ENCODE data around the gene NAA38. TPM values are rescaled to one million over a fixed set of nuclear protein-coding genes. Genes with fewer than 3 reads are reported as not detected.

The NAA38 gene
- total and polyA plus RNA-seq, 2 experiments from 2014 or later, result 17.1 to 74.8 TPM

GRCh38 chr17:7862692-7863437, 5.5 kb upstream of the NAA38 start:
- DNase-seq (ENCODE audit: low spot score), result peak; percentile 91
- H3K4me3 ChIP-seq, result no peak overlapping the region
- H3K27ac Mint-ChIP-seq, result no peak overlapping the region

More at GRCh38 chr17:7862692-7863437, 5.5 kb upstream of the NAA38 start:
- peak; percentile 11; the same call in 1 of the 3 replicates for ATAC-seq
- Mint-ChIP-seq H3K4me1 (peaks cover 12% of the 10 kb centered on the region), H3K27me3 (ENCODE audit: insufficient read depth, low read depth, poor library complexity) (peaks cover 1% of the 10 kb centered on the region), H3K36me3 (ENCODE audit: low read depth) (peaks cover 9% of the 10 kb centered on the region), H3K4me3 (no peak overlapping the region; the same call in 2 of the 3 replicates), H3K9me3 (no peaks in the 10 kb centered on the region; the same call in 2 of the 3 replicates)
- Histone ChIP-seq H3K9me2 (ENCODE audit: insufficient read depth) (no peaks in the 10 kb centered on the region), H3K27ac (ENCODE audit: low read depth) (no peak overlapping the region), H3K4me1 (ENCODE audit: insufficient read depth) (peaks cover 10% of the 10 kb centered on the region), H3F3A (replicated peaks; ENCODE audit: low read depth) (0 out of 2 replicates have a peak, but pooled peaks cover 3% of the 10 kb centered on the region), H3K27me3 (ENCODE audit: insufficient read depth) (no peaks in the 10 kb centered on the region), H2AFZ (no peak overlapping the region), H3K36me3 (ENCODE audit: insufficient read depth) (no peaks in the 10 kb centered on the region), H4K20me1 (replicated peaks; ENCODE audit: insufficient read depth) (peaks cover 10% of the 10 kb centered on the region), H3K4me2 (no peak overlapping the region), H3K79me2 (replicated peaks; ENCODE audit: insufficient read depth) (peaks cover 7% of the 10 kb centered on the region)
- TF ChIP-seq JUNB (IDR thresholded peaks at IDR 0.05; ENCODE audit: unreplicated experiment) (no peak), CTCF (conservative IDR thresholded peaks at IDR 0.05; ENCODE audit: low read depth in 2 of 2) (peak; percentile 79 to 84), REST (IDR thresholded peaks at IDR 0.05; ENCODE audit: unreplicated experiment) (no peak), ZNF114 (CRISPR knock-in tag; IDR thresholded peaks at IDR 0.05) (no peak), NANOG (IDR thresholded peaks at IDR 0.05; ENCODE audit: borderline replicate concordance) (no peak), ZNF331 (CRISPR knock-in tag; IDR thresholded peaks at IDR 0.05; ENCODE audit: low read depth) (no peak)
